Measurements from ENCODE around the gene ISLR. TPM values are rescaled to one million over a fixed set of nuclear protein-coding genes. Genes with fewer than 3 reads are reported as not detected.
A peak's percentile ranks its signal among the peaks of the same experiment; 100 is the strongest.

ISLR gene
- total and polyA plus RNA-seq, 2 of the 4 experiments (the other 2 are of a cell fraction), result under 0.01 to 0.79 TPM

- H3K4ac ChIP-seq (ENCODE audit: low read depth, low read length), result no peak overlapping the region
- ChIA-PET POLR2A (ENCODE audit: unreplicated experiment) (no interaction called here), CTCF (interaction anchor here (0.6 kb wide), 1 partner anchor 93 kb away, joined by 3 read pairs; no protein-coding TSS in a partner anchor)
- H3K79me1 ChIP-seq (ENCODE audit: low read depth in 1 of 2, low read length in 2 of 2), result no peaks in the 10 kb centered on the region
- WGBS, 2 experiments (ENCODE audit: extremely low coverage in 2 of 2, insufficient read length in 1 of 2), result 50% methylated on average over 2 of the region's 10 CpGs; no CpG with 5 or more reads in 1 of the 2 experiments
- ATAC-seq (ENCODE audit: low read depth), result peak; percentile 78
- H2BK15ac ChIP-seq (ENCODE audit: low read depth, low read length), result no peak overlapping the region
- H3K23ac ChIP-seq (ENCODE audit: low read depth, low read length), result no peak overlapping the region
- no peak overlapping the region for H3K4me3 ChIP-seq (ENCODE audit: insufficient read depth, low read depth, low read length)
- H3K27me3 ChIP-seq (ENCODE audit: control insufficient read depth, insufficient read depth, low read length), result peaks cover 20% of the 10 kb centered on the region
- no peak overlapping the region for H2AK9ac ChIP-seq (replicated peaks; ENCODE audit: low read depth, low read length, poor library complexity)
- DNase-seq, result peak; percentile 80
- H2AK5ac ChIP-seq (ENCODE audit: low read depth, low read length), result no peak overlapping the region
- in situ Hi-C loops (cut with MboI; ENCODE audit: low sequenced_read_pairs) (no loop called here), dilution Hi-C loops (cut with HindIII; ENCODE audit: low sequenced_read_pairs, unreplicated experiment) (no loop called here), intact Hi-C loops (cut with micrococcal nuclease) (no loop called here)
- no peaks in the 10 kb centered on the region for H4K20me1 ChIP-seq (ENCODE audit: insufficient read depth, low read length)
- H2BK20ac ChIP-seq (ENCODE audit: low read depth, low read length), result no peak overlapping the region
- no peaks in the 10 kb centered on the region for H3K9me3 ChIP-seq (ENCODE audit: control insufficient read depth, insufficient read depth, low read length)
- no peak overlapping the region for H3K18ac ChIP-seq (ENCODE audit: low read depth, low read length)
- H3K36me3 ChIP-seq (ENCODE audit: control insufficient read depth, insufficient read depth, low read length), result no peaks in the 10 kb centered on the region
- peaks cover 20% of the 10 kb centered on the region for H3K4me1 ChIP-seq (ENCODE audit: control insufficient read depth, insufficient read depth, low read length)
- peak overlapping the region; percentile 14 for H2AFZ ChIP-seq (replicated peaks; ENCODE audit: low read length, poor library complexity)
- H3K9ac ChIP-seq (ENCODE audit: low read depth, low read length), result no peak overlapping the region
- no peak overlapping the region for H3K56ac ChIP-seq (ENCODE audit: extremely low read depth, insufficient read depth, low read length)
- TF ChIP-seq MAFK (IDR thresholded peaks at IDR 0.05; ENCODE audit: low read depth, low read length), result peak; percentile 50; the same call in 1 of the 2 replicates
- TF ChIP-seq NFE2L2 (IDR thresholded peaks at IDR 0.05; ENCODE audit: low read depth, low read length), result no peak
- TF ChIP-seq POLR2A (IDR thresholded peaks at IDR 0.05; ENCODE audit: low read depth, low read length), result no peak
- 0 out of 2 replicates have a peak, but pooled peaks have one; percentile 2 for TF ChIP-seq CTCF (conservative IDR thresholded peaks at IDR 0.05; ENCODE audit: low read depth, low read length)
- TF ChIP-seq MAZ (IDR thresholded peaks at IDR 0.05; ENCODE audit: borderline replicate concordance, low read depth, low read length), result peak; percentile 33; the same call in 1 of the 2 replicates
- H2BK5ac ChIP-seq (ENCODE audit: low read depth, low read length, poor library complexity, severe bottlenecking), result no peak overlapping the region
- H3K9me1 ChIP-seq (ENCODE audit: insufficient read depth, low read length), result no peaks in the 10 kb centered on the region
- H4K8ac ChIP-seq (ENCODE audit: low read depth in 2 of 2, low read length in 2 of 2), result no peak overlapping the region
- BruUV-seq (replicated peaks), result no TSS peak
- no peak overlapping the region for H3K14ac ChIP-seq (replicated peaks; ENCODE audit: low read depth, low read length)
- H4K91ac ChIP-seq (ENCODE audit: insufficient read depth, low read depth, low read length), result no peak overlapping the region
- H2BK120ac ChIP-seq (ENCODE audit: low read depth, low read length), result no peak overlapping the region
- no peak overlapping the region for H4K5ac ChIP-seq (ENCODE audit: low read depth, low read length)
- no peak overlapping the region for H3K4me2 ChIP-seq (ENCODE audit: low read depth, low read length)
- H3K27ac ChIP-seq (ENCODE audit: insufficient read depth, low read length), result no peak overlapping the region
These were observed 30.5 kb downstream of the ISLR start for GRCh38 chr15:74203914-74204431.
